HEK293 (cell line): Measurements from ENCODE around the gene TBC1D5.
A peak's percentile ranks its signal among the peaks of the same experiment; 100 is the strongest.

Experiments used
- CTCF ChIA-PET: fragments of 350-600 bp; formaldehyde crosslinking; extraction: SDS; loops from one replicate; lab custom pipeline; 2021; ENCODE audit warnings: antibody characterized with exemption; lab: Yijun Ruan, JAX
- POLR2A ChIA-PET: fragments of 300-600 bp; formaldehyde crosslinking; extraction: SDS; loops from one replicate; lab custom pipeline; 2020; ENCODE audit warnings: antibody characterized with exemption, inconsistent platforms; lab: Yijun Ruan, JAX
- H3K27ac ChIP-seq: fragments of 200-500 bp; sonication (Bioruptor generic); 2 replicates; pipeline ENCODE4 v1.5.1; 2014; ENCODE audit warnings: low read depth, low read length, control low read depth, inconsistent platforms; ENCODE audit errors: extremely low read depth
- H3K36me3 ChIP-seq, 2 experiments: fragments of 200-500 bp in 1 of 2; sonication (Bioruptor generic) in 1 of 2; 1 replicate in 1 of 2; 2 replicates in 1 of 2; pipeline ENCODE4 v1.5.1; 2014 to 2017; ENCODE audit warnings: inconsistent platforms in 2 of 2, low read length in 2 of 2; ENCODE audit not compliant: control insufficient read depth in 2 of 2, insufficient read depth in 1 of 2
- H3K4me1 ChIP-seq: fragments of 200-500 bp; sonication (Bioruptor generic); 2 replicates; pipeline ENCODE4 v1.5.1; 2014; ENCODE audit warnings: mild to moderate bottlenecking, low read length, inconsistent platforms; ENCODE audit not compliant: control insufficient read depth, insufficient read depth
- H3K4me3 ChIP-seq: 2 replicates; pipeline ENCODE4 v1.5.1; 2011; ENCODE audit warnings: low read depth, mild to moderate bottlenecking, control low read depth, low read length, moderate library complexity
- H3K9me3 ChIP-seq: fragments of 200-500 bp; sonication (Bioruptor generic); 2 replicates; pipeline ENCODE4 v1.5.1; 2014; ENCODE audit warnings: low read depth, low read length, inconsistent platforms; ENCODE audit not compliant: control insufficient read depth, insufficient read depth
- SCRT2 ChIP-seq: fragments of 450-650 bp; formaldehyde crosslinking; IDR thresholded peaks from 2 replicates; pipeline ENCODE4 v1.5.1; 2016; ENCODE audit warnings: missing biosample characterization, missing genetic modification characterization
- YY2 ChIP-seq: fragments of 450-650 bp; formaldehyde crosslinking; IDR thresholded peaks from 2 replicates; pipeline ENCODE4 v1.5.1; 2016; ENCODE audit warnings: missing biosample characterization, missing genetic modification characterization
- ZBTB1 ChIP-seq: fragments of 450-650 bp; formaldehyde crosslinking; IDR thresholded peaks from 2 replicates; pipeline ENCODE4 v1.5.1; 2016; ENCODE audit warnings: missing biosample characterization, missing genetic modification characterization
- ZBTB26 ChIP-seq: fragments of 450-650 bp; formaldehyde crosslinking; optimal IDR thresholded peaks from 2 replicates; pipeline ENCODE3; 2016; ENCODE audit warnings: missing biosample characterization, mild to moderate bottlenecking, missing genetic modification characterization
- ZFP41 ChIP-seq: fragments of 450-650 bp; formaldehyde crosslinking; IDR thresholded peaks from 2 replicates; pipeline ENCODE4 v1.5.1; 2016; ENCODE audit warnings: missing biosample characterization, missing genetic modification characterization, borderline replicate concordance
- ZNF169 ChIP-seq: fragments of 450-650 bp; formaldehyde crosslinking; IDR thresholded peaks from 2 replicates; pipeline ENCODE4 v1.5.1; 2016; ENCODE audit warnings: missing biosample characterization, missing genetic modification characterization
- ZNF202 ChIP-seq: fragments of 450-650 bp; formaldehyde crosslinking; IDR thresholded peaks from 2 replicates; pipeline ENCODE4 v1.5.1; 2016; ENCODE audit warnings: missing biosample characterization, missing genetic modification characterization, borderline replicate concordance
- ZNF274 ChIP-seq, 2 experiments: fragments of 200-500 bp in 1 of 2; fragments of 450-650 bp in 1 of 2; sonication (Bioruptor generic) in 1 of 2; formaldehyde crosslinking in 1 of 2; IDR thresholded peaks; 2 replicates each; pipeline versions ENCODE4 v1.5.1 to v1.6.1; 2014 to 2016; ENCODE audit warnings: borderline replicate concordance in 1 of 2, inconsistent platforms in 1 of 2, low read length in 1 of 2, missing biosample characterization in 1 of 2, missing genetic modification characterization in 1 of 2
- ZNF335 ChIP-seq: fragments of 450-650 bp; formaldehyde crosslinking; conservative IDR thresholded peaks from 2 replicates; pipeline ENCODE4 v1.5.1; 2016; ENCODE audit warnings: missing biosample characterization, missing genetic modification characterization
- ZNF341 ChIP-seq: fragments of 450-650 bp; formaldehyde crosslinking; IDR thresholded peaks from 2 replicates; pipeline ENCODE4; 2016; ENCODE audit warnings: low read depth, missing biosample characterization, missing genetic modification characterization
- ZNF362 ChIP-seq: fragments of 450-650 bp; formaldehyde crosslinking; IDR thresholded peaks from 2 replicates; pipeline ENCODE4 v1.5.1; 2016; ENCODE audit warnings: missing biosample characterization, missing genetic modification characterization
- ZNF394 ChIP-seq: fragments of 450-650 bp; formaldehyde crosslinking; IDR thresholded peaks from 2 replicates; pipeline ENCODE4 v1.5.1; 2016; ENCODE audit warnings: missing biosample characterization, missing genetic modification characterization, mild to moderate bottlenecking, moderate library complexity, borderline replicate concordance
- ZNF488 ChIP-seq: fragments of 450-650 bp; formaldehyde crosslinking; IDR thresholded peaks from 2 replicates; pipeline ENCODE4 v1.5.1; 2016; ENCODE audit warnings: missing biosample characterization, missing genetic modification characterization
- ZNF514 ChIP-seq: fragments of 450-650 bp; formaldehyde crosslinking; IDR thresholded peaks from 2 replicates; pipeline ENCODE4 v1.5.1; 2016; ENCODE audit warnings: missing biosample characterization, missing genetic modification characterization
- ZNF555 ChIP-seq: fragments of 450-650 bp; formaldehyde crosslinking; conservative IDR thresholded peaks from 2 replicates; pipeline ENCODE4 v1.5.1; 2017; ENCODE audit warnings: missing biosample characterization, mild to moderate bottlenecking, missing genetic modification characterization, inconsistent platforms
- ZNF610 ChIP-seq: fragments of 450-650 bp; formaldehyde crosslinking; IDR thresholded peaks from 2 replicates; pipeline ENCODE4 v1.5.1; 2016; ENCODE audit warnings: missing biosample characterization, missing genetic modification characterization, borderline replicate concordance
- ZNF76 ChIP-seq: fragments of 450-650 bp; formaldehyde crosslinking; IDR thresholded peaks from 2 replicates; pipeline ENCODE4; 2016; ENCODE audit warnings: low read depth, missing biosample characterization, missing genetic modification characterization, borderline replicate concordance
- ZSCAN4 ChIP-seq: fragments of 450-650 bp; formaldehyde crosslinking; IDR thresholded peaks from 2 replicates; pipeline ENCODE4 v1.5.1; 2017; ENCODE audit warnings: missing biosample characterization, missing genetic modification characterization
- ZSCAN5A ChIP-seq: fragments of 450-650 bp; formaldehyde crosslinking; IDR thresholded peaks from 2 replicates; pipeline ENCODE4 v1.5.1; 2016; ENCODE audit warnings: missing biosample characterization, missing genetic modification characterization

The TBC1D5 gene

GRCh38 chr3:17632401-17633100, 109.9 kb downstream of the TBC1D5 start:
- H3K4me1 ChIP-seq, result no peaks in the 10 kb centered on the region; the same call in 1 of the 2 replicates

GRCh38 chr3:17631609-17632008, 110.8 kb downstream of the TBC1D5 start:
- POLR2A ChIA-PET, result no interaction called here
- Histone ChIP-seq H3K4me3 (no peak overlapping the region), H3K4me1 (no peaks in the 10 kb centered on the region; the same call in 1 of the 2 replicates), H3K9me3 (no peaks in the 10 kb centered on the region), H3K27ac (no peak overlapping the region)
- TF ChIP-seq YY2, result no peak
- TF ChIP-seq ZBTB1 (tag by site-specific recombination), result no peak
- no peak for TF ChIP-seq ZNF514 (tag by site-specific recombination)
- no peak for TF ChIP-seq ZSCAN5A
- no peak for TF ChIP-seq ZNF610 (tag by site-specific recombination)
- no peak for TF ChIP-seq ZNF362
- no peak for TF ChIP-seq ZNF202 (tag by site-specific recombination)
- TF ChIP-seq ZNF76 (tag by site-specific recombination), result no peak
- no peak for TF ChIP-seq ZNF555 (tag by site-specific recombination)
- TF ChIP-seq ZFP41 (tag by site-specific recombination), result no peak
- no peak for TF ChIP-seq ZNF488
- TF ChIP-seq SCRT2 (tag by site-specific recombination), result no peak
- no peak for TF ChIP-seq ZBTB26 (tag by site-specific recombination)
- no peak for TF ChIP-seq ZNF274 (IDR thresholded peaks at IDR 0.05; ENCODE audit: low read length)
- no peak for TF ChIP-seq ZNF274 (tag by site-specific recombination; IDR thresholded peaks at IDR 0.05; ENCODE audit: borderline replicate concordance)
- TF ChIP-seq ZSCAN4, result no peak
- no peak for TF ChIP-seq ZNF341 (tag by site-specific recombination)
- TF ChIP-seq, all 188 proteins: peak for 0
- CTCF ChIA-PET, result interaction anchor here (1.8 kb wide), 1 partner anchor 13 kb away, joined by 6 read pairs; no protein-coding TSS in a partner anchor
- H3K36me3 ChIP-seq, result no peaks in the 10 kb centered on the region

More at GRCh38 chr3:17632401-17633100, 109.9 kb downstream of the TBC1D5 start:
- Histone ChIP-seq H3K9me3 (no peaks in the 10 kb centered on the region), H3K36me3 (no peaks in the 10 kb centered on the region), H3K4me3 (no peak overlapping the region), H3K27ac (no peak overlapping the region)
- ChIA-PET POLR2A (no interaction called here), CTCF (interaction anchor here (0.7 kb wide), 1 partner anchor 13 kb away, joined by 3 read pairs; no protein-coding TSS in a partner anchor)
- 0 out of 2 replicates have a peak, but pooled peaks have one; percentile 16 for TF ChIP-seq ZNF335
- peak; percentile 12; the same call in 1 of the 2 replicates for TF ChIP-seq ZNF394 (tag by site-specific recombination)
- no peak for TF ChIP-seq ZNF169
